GM21723 (cell line): ENCODE measurements around the gene COL9A3.

Experiments used
- ATAC-seq: cut with Tn5 transposase; IDR thresholded peaks from one replicate; pipeline ENCODE4 v1.9.1; 2021; ENCODE audit warnings: mild to moderate bottlenecking, moderate library complexity; ENCODE audit not compliant: unreplicated experiment

The COL9A3 gene

GRCh38 chr20:62778601-62779416 lies 38.0 kb upstream of the COL9A3 start:
- ATAC-seq = no peak

GRCh38 chr20:62779417-62779685 lies 37.5 kb upstream of the COL9A3 start:
- ATAC-seq = no peak

GRCh38 chr20:62780204-62780603 lies 36.6 kb upstream of the COL9A3 start:
- no peak for ATAC-seq

- no peak for ATAC-seq
Observed at GRCh38 chr20:62780696-62781095, 36.2 kb upstream of the COL9A3 start.

GRCh38 chr20:62782149-62782892 lies 34.5 kb upstream of the COL9A3 start:
- ATAC-seq = no peak

- no peak for ATAC-seq
Observed at GRCh38 chr20:62782893-62783278, 34.0 kb upstream of the COL9A3 start.

GRCh38 chr20:62784497-62784896 lies 32.4 kb upstream of the COL9A3 start:
- no peak for ATAC-seq

- no peak for ATAC-seq
Observed at GRCh38 chr20:62785393-62785792, 31.5 kb upstream of the COL9A3 start.

GRCh38 chr20:62786157-62786556 lies 30.7 kb upstream of the COL9A3 start:
- ATAC-seq = no peak

- ATAC-seq = no peak
Observed at GRCh38 chr20:62787321-62787720, 29.5 kb upstream of the COL9A3 start.

GRCh38 chr20:62787866-62788265 lies 29.0 kb upstream of the COL9A3 start:
- no peak for ATAC-seq

GRCh38 chr20:62788607-62789006 lies 28.2 kb upstream of the COL9A3 start:
- no peak for ATAC-seq

GRCh38 chr20:62790075-62790474 lies 26.8 kb upstream of the COL9A3 start:
- ATAC-seq = no peak

- no peak for ATAC-seq
Observed at GRCh38 chr20:62791301-62792181, 25.3 kb upstream of the COL9A3 start.

- no peak for ATAC-seq
Observed at GRCh38 chr20:62792182-62792939, 24.5 kb upstream of the COL9A3 start.

GRCh38 chr20:62792940-62793756 lies 23.7 kb upstream of the COL9A3 start:
- no peak for ATAC-seq

- ATAC-seq = no peak
Observed at GRCh38 chr20:62793757-62794006, 23.2 kb upstream of the COL9A3 start.

GRCh38 chr20:62794007-62794724 lies 22.7 kb upstream of the COL9A3 start:
- ATAC-seq = peak; percentile 66

GRCh38 chr20:62795023-62795761 lies 21.7 kb upstream of the COL9A3 start:
- ATAC-seq = no peak
